SK-N-SH (cell line): ENCODE results near the gene CEP250. TPM values are rescaled to one million over a fixed set of nuclear protein-coding genes. Genes with fewer than 3 reads are reported as not detected.

Experiments
- CTCF ChIA-PET: fragments of 300-600, 350-600 bp; formaldehyde crosslinking; extraction: SDS; loops from one replicate; lab custom pipeline; 2021; lab: Yijun Ruan, JAX
- POLR2A ChIA-PET: fragments of 350-600 bp; sonication (Branson Sonifier 250); formaldehyde crosslinking; extraction: SDS; loops from one replicate; lab custom pipeline; 2020; ENCODE audit warnings: antibody characterized with exemption, inconsistent platforms; lab: Yijun Ruan, JAX
- DNase-seq: peaks from one replicate; pipeline ENCODE4 v3.0.0; 2012
- H2AFZ ChIP-seq: fragments of 200-600 bp; sonication (generic); 2 replicates; pipeline ENCODE4 v1.8.1; 2016; ENCODE audit warnings: antibody characterized with exemption, mild to moderate bottlenecking, low read depth
- H3F3A ChIP-seq: fragments of 200-600 bp; sonication (generic); replicated peaks from 2 replicates; pipeline ENCODE3; 2016; ENCODE audit warnings: antibody characterized with exemption, mild to moderate bottlenecking; ENCODE audit not compliant: insufficient read depth
- H3K27ac ChIP-seq, 2 experiments: fragments of 200-500 bp in 1 of 2; fragments of 200-600 bp in 1 of 2; sonication (Bioruptor generic) in 1 of 2; sonication (generic), shearing (Covaris generic) in 1 of 2; 2 replicates each; pipeline versions ENCODE4 v1.5.1 to v1.6.1; 2014 to 2016; ENCODE audit warnings: low read depth in 2 of 2, inconsistent platforms in 1 of 2, low read length in 1 of 2, mild to moderate bottlenecking in 1 of 2, mixed read lengths in 1 of 2
- H3K27me3 ChIP-seq: fragments of 200-600 bp; sonication (generic), shearing (Covaris generic); 2 replicates; pipeline ENCODE4 v1.6.1; 2016; ENCODE audit warnings: mixed run types; ENCODE audit not compliant: insufficient read depth
- H3K36me3 ChIP-seq, 2 experiments: fragments of 200-500 bp in 1 of 2; fragments of 200-600 bp in 1 of 2; sonication (Bioruptor generic) in 1 of 2; sonication (generic) in 1 of 2; replicated peaks in 1 of 2; 2 replicates each; pipeline versions ENCODE3 to v1.5.1; 2014 to 2016; ENCODE audit warnings: low read length in 1 of 2, mild to moderate bottlenecking in 1 of 2; ENCODE audit not compliant: insufficient read depth in 2 of 2, control insufficient read depth in 1 of 2
- H3K4me1 ChIP-seq, 2 experiments: fragments of 200-500 bp in 1 of 2; fragments of 200-600 bp in 1 of 2; sonication (Bioruptor generic) in 1 of 2; sonication (generic), shearing (Covaris generic) in 1 of 2; 2 replicates each; pipeline versions ENCODE4 v1.5.1 to v1.6.1; 2014 to 2016; ENCODE audit warnings: low read depth in 1 of 2, low read length in 1 of 2, mixed run types in 1 of 2; ENCODE audit not compliant: insufficient read depth in 2 of 2, control insufficient read depth in 1 of 2
- H3K4me2 ChIP-seq: fragments of 200-600 bp; sonication (generic), shearing (Covaris generic); 2 replicates; pipeline ENCODE4 v1.6.1; 2017; ENCODE audit warnings: mixed run types
- H3K4me3 ChIP-seq, 2 experiments: fragments of 200-500 bp in 1 of 2; fragments of 200-600 bp in 1 of 2; sonication (Bioruptor generic) in 1 of 2; sonication (generic), shearing (Covaris generic) in 1 of 2; 2 replicates each; pipeline versions ENCODE4 v1.5.1 to v1.8.1; 2014 to 2016; ENCODE audit warnings: low read depth in 2 of 2, inconsistent platforms in 1 of 2, low read length in 1 of 2, mild to moderate bottlenecking in 1 of 2, mixed read lengths in 1 of 2, moderate library complexity in 1 of 2
- H3K79me2 ChIP-seq: fragments of 200-600 bp; sonication (generic); 2 replicates; pipeline ENCODE4 v1.8.1; 2017; ENCODE audit warnings: mild to moderate bottlenecking; ENCODE audit not compliant: insufficient read depth
- H3K9ac ChIP-seq: fragments of 200-600 bp; sonication (generic); 2 replicates; pipeline ENCODE4 v1.6.1; 2017; ENCODE audit warnings: mixed run types
- H3K9me2 ChIP-seq: fragments of 200-600 bp; sonication (generic); 2 replicates; pipeline ENCODE4 v1.6.1; 2017; ENCODE audit warnings: mixed run types
- H3K9me3 ChIP-seq: fragments of 200-600 bp; sonication (generic); 2 replicates; pipeline ENCODE4 v1.6.1; 2017; ENCODE audit warnings: mixed run types, mild to moderate bottlenecking, moderate library complexity
- H4K20me1 ChIP-seq: fragments of 200-600 bp; sonication (generic); 2 replicates; pipeline ENCODE4 v1.6.1; 2017; ENCODE audit warnings: mild to moderate bottlenecking, mixed run types; ENCODE audit not compliant: insufficient read depth
- CTCF ChIP-seq: fragments of 200-600 bp; sonication (generic); IDR thresholded peaks from 2 replicates; pipeline ENCODE4 v1.6.1; 2017; ENCODE audit warnings: antibody characterized with exemption, mild to moderate bottlenecking, moderate library complexity
- EP300 ChIP-seq, 2 experiments: IDR thresholded peaks; 2 replicates each; pipeline versions ENCODE4 v1.4.0 to v1.6.1; 2012; ENCODE audit warnings: borderline replicate concordance in 1 of 2, low read depth in 1 of 2, low read length in 1 of 2
- FOSL2 ChIP-seq: IDR thresholded peaks from 2 replicates; pipeline ENCODE4 v1.4.0; 2012; ENCODE audit warnings: low read depth, mild to moderate bottlenecking, moderate library complexity, borderline replicate concordance
- FOXJ3 ChIP-seq: sonication (generic); formaldehyde crosslinking; IDR thresholded peaks from 2 replicates; pipeline ENCODE4 v1.5.1; 2020; ENCODE audit warnings: mild to moderate bottlenecking, missing genetic modification reagents
- GATA2 ChIP-seq: sonication (generic); formaldehyde crosslinking; IDR thresholded peaks from 2 replicates; pipeline ENCODE4 v1.5.0; 2020; ENCODE audit warnings: mild to moderate bottlenecking, missing genetic modification reagents
- IRF3 ChIP-seq: fragments of 150-350 bp; IDR thresholded peaks from 2 replicates; pipeline ENCODE4 v1.6.1; 2016; ENCODE audit warnings: mild to moderate bottlenecking, low read depth, low read length
- JUND ChIP-seq: IDR thresholded peaks from 2 replicates; pipeline ENCODE4 v1.4.0; 2012
- MEF2A ChIP-seq: IDR thresholded peaks from 2 replicates; pipeline ENCODE4 v1.4.0; 2012; ENCODE audit warnings: low read depth, borderline replicate concordance
- MXI1 ChIP-seq: IDR thresholded peaks from 2 replicates; pipeline ENCODE4 v1.6.1; 2012; ENCODE audit warnings: mild to moderate bottlenecking, low read depth, low read length, improper control_type of control experiment
- NFIC ChIP-seq: IDR thresholded peaks from 2 replicates; pipeline ENCODE4 v1.4.0; 2012; ENCODE audit warnings: borderline replicate concordance
- NRF1 ChIP-seq: IDR thresholded peaks from 2 replicates; pipeline ENCODE4 v1.6.1; 2012; ENCODE audit warnings: low read depth, mild to moderate bottlenecking, low read length
- PBX3 ChIP-seq: IDR thresholded peaks from 2 replicates; pipeline ENCODE4; 2012
- POLR2AphosphoS5 ChIP-seq: IDR thresholded peaks from 2 replicates; pipeline ENCODE4 v1.6.1; 2012; ENCODE audit warnings: low read depth, low read length
- RCOR1 ChIP-seq: fragments of 150-350 bp; IDR thresholded peaks from 2 replicates; pipeline ENCODE4 v1.6.1; 2017; ENCODE audit warnings: antibody characterized with exemption, low read length
- REST ChIP-seq: IDR thresholded peaks from 2 replicates; pipeline ENCODE4 v1.6.1; 2012; ENCODE audit warnings: mild to moderate bottlenecking, low read depth, low read length, moderate library complexity
- RFX5 ChIP-seq: IDR thresholded peaks from 2 replicates; pipeline ENCODE4 v1.6.1; 2012; ENCODE audit warnings: mild to moderate bottlenecking, improper control_type of control experiment, low read length
- TAF1 ChIP-seq: IDR thresholded peaks from 2 replicates; pipeline ENCODE4 v1.6.1; 2012; ENCODE audit warnings: low read depth, mild to moderate bottlenecking, low read length, moderate library complexity, borderline replicate concordance
- TEAD4 ChIP-seq: IDR thresholded peaks from 2 replicates; pipeline ENCODE4 v1.4.0; 2012; ENCODE audit warnings: mild to moderate bottlenecking, borderline replicate concordance; ENCODE audit not compliant: insufficient read depth
- USF2 ChIP-seq: fragments of 150-350 bp; IDR thresholded peaks from 2 replicates; pipeline ENCODE4 v1.6.1; 2017; ENCODE audit warnings: antibody characterized with exemption, low read length, low read depth, borderline replicate concordance
- WGBS: methylation state at CpG from one replicate; pipeline ENCODE4 v1.1.6; 2017; ENCODE audit warnings: low lambda C conversion rate; 5-methylcytosine and 5-hydroxymethylcytosine counted together
- polyA plus RNA-seq, 3 experiments: library from polyadenylated mRNA; depleted of rRNA; stranded (reverse); fragments of >200 nt; gene quantifications; 2 replicates each; pipeline ENCODE4 v1.2.3, GENCODE V29; 2012

Gene CEP250
- polyA plus RNA-seq, 1 of the 3 experiments (the other 2 are of a cell fraction), result 13.3 TPM

GRCh38 chr20:35466856-35467255 is 11.5 kb downstream of the CEP250 start:
- no peaks in the 10 kb centered on the region for H4K20me1 ChIP-seq
- TF ChIP-seq TEAD4, result no peak
- no peak for TF ChIP-seq REST
- TF ChIP-seq FOSL2, result no peak
- TF ChIP-seq RFX5, result no peak
- no peak for TF ChIP-seq GATA2 (CRISPR knock-in tag)
- no peak for TF ChIP-seq PBX3
- TF ChIP-seq EP300 (IDR thresholded peaks at IDR 0.05; ENCODE audit: borderline replicate concordance in 1 of 2, low read depth in 1 of 2, low read length in 1 of 2), result no peak
- no peak for TF ChIP-seq MEF2A
- TF ChIP-seq CTCF, result no peak
- no peak for TF ChIP-seq JUND
- TF ChIP-seq POLR2AphosphoS5, result no peak
- TF ChIP-seq USF2, result no peak
- no peak for TF ChIP-seq IRF3
- no peak for TF ChIP-seq FOXJ3 (CRISPR knock-in tag)
- no peak for TF ChIP-seq NFIC
- TF ChIP-seq TAF1, result no peak
- no peak for TF ChIP-seq NRF1
- TF ChIP-seq MXI1, result no peak
- TF ChIP-seq RCOR1, result no peak
- H3K9me2 ChIP-seq, result no peaks in the 10 kb centered on the region
- H2AFZ ChIP-seq, result no peak overlapping the region
- H3K27ac ChIP-seq, result no peak overlapping the region
- CTCF ChIA-PET, result interaction anchor here (0.9 to 1.6 kb wide), 3 partner anchors 9 to 157 kb away, joined by 3 to 4 read pairs (median 4); no protein-coding TSS in a partner anchor
- H3K9me3 ChIP-seq, result no peaks in the 10 kb centered on the region
- H3K79me2 ChIP-seq, result peaks cover 7% of the 10 kb centered on the region; the same call in 1 of the 2 replicates
- no peak overlapping the region for H3K4me2 ChIP-seq
- peaks cover 43 to 46% of the 10 kb centered on the region in 2 experiments for H3K36me3 ChIP-seq
- no peak overlapping the region for H3K4me3 ChIP-seq
- no peak overlapping the region for H3K9ac ChIP-seq
- POLR2A ChIA-PET, result interaction anchor here (1.0 kb wide), 1 partner anchor 197 kb away, joined by 3 read pairs; no protein-coding TSS in a partner anchor
- H3K4me1 ChIP-seq, result no peaks in the 10 kb centered on the region; a peak in 1 of 4 replicates
- H3K27me3 ChIP-seq, result no peaks in the 10 kb centered on the region
- peaks cover 2% of the 10 kb centered on the region for H3F3A ChIP-seq
- WGBS, result 98% methylated on average over 6 of the region's 6 CpGs
- DNase-seq, result no peak
